ENCODE data around the gene HDAC4.
"Not testable (repeated sequence)": the region's sequence is repeated elsewhere in the genome, so short reads cannot be mapped to it uniquely, and the experiment has no call there.

The HDAC4 gene

DNA sequence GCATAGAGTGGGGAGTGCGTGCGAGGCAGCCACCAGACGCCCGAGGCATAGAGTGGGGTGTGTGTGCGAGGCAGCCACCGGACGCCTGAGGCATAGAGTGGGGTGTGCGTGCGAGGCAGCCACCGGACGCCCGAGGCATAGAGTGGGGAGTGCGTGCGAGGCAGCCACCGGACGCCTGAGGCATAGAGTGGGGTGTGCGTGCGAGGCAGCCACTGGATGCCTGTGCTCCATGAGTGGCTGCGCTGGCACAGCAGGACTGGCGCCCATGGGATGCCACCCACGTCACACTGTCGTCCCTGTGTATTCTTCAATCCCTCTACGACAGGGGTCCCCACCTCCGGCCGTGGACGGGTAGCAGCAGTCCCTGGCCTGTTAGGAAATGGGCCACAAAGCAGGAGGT, 221.9 kb downstream of the HDAC4 start:
- no peak overlapping the region for H3K4me3 ChIP-seq (ENCODE audit: low read length)
- TF ChIP-seq, protein P1, sequence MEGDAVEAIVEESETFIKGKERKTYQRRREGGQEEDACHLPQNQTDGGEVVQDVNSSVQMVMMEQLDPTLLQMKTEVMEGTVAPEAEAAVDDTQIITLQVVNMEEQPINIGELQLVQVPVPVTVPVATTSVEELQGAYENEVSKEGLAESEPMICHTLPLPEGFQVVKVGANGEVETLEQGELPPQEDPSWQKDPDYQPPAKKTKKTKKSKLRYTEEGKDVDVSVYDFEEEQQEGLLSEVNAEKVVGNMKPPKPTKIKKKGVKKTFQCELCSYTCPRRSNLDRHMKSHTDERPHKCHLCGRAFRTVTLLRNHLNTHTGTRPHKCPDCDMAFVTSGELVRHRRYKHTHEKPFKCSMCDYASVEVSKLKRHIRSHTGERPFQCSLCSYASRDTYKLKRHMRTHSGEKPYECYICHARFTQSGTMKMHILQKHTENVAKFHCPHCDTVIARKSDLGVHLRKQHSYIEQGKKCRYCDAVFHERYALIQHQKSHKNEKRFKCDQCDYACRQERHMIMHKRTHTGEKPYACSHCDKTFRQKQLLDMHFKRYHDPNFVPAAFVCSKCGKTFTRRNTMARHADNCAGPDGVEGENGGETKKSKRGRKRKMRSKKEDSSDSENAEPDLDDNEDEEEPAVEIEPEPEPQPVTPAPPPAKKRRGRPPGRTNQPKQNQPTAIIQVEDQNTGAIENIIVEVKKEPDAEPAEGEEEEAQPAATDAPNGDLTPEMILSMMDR (conservative IDR thresholded peaks at IDR 0.05; ENCODE audit: low read length) = no peak
- DNase-seq (ENCODE audit: low read depth) = no peak

DNA sequence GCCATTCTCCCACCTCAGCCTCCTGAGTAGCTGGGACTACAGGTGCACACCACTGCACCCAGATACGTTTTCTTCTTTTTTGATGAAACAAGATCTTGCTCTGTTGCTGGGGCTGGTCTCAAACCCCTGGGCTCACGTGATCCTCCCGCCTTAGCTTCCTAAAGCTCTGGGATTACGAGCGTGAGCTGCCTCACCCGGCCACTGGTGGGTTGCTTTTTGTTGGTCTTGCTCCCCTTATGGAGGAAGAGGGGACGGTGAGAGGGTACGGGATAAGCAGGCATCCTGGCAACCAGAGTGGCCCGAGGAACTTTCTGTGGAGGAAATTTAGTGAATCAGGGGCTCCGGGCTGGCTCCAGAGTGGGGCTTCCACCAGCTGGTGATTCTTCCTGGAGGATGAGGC, 222.3 kb downstream of the HDAC4 start:
- TF ChIP-seq, protein P1 (conservative IDR thresholded peaks at IDR 0.05; ENCODE audit: low read length) = no peak
- no peak overlapping the region for H3K4me3 ChIP-seq (ENCODE audit: low read length)
- DNase-seq (ENCODE audit: low read depth) = no peak

DNA sequence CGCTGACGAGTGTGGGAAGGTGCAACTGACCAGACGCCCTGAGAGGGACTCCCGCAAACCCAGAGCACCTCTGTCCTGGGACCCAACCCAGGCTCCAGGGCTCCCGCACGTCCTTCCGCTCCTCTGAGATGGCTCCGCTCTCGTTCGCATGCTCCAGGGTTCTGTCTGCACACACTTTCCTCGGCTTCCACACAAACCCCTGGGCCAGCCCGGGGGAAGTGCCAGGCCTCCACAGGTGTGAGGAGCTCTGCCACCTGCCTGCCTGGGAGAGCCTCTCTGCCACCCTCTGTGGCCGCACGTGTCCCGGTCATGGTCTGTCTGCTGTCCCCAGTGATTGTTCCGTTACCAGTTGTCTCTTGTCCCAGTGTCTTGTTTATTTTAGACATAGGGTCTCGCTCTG, 222.9 kb downstream of the HDAC4 start:
- TF ChIP-seq, protein P1 (conservative IDR thresholded peaks at IDR 0.05; ENCODE audit: low read length) = no peak
- no peak overlapping the region for H3K4me3 ChIP-seq (ENCODE audit: low read length)
- no peak for DNase-seq (ENCODE audit: low read depth)

DNA sequence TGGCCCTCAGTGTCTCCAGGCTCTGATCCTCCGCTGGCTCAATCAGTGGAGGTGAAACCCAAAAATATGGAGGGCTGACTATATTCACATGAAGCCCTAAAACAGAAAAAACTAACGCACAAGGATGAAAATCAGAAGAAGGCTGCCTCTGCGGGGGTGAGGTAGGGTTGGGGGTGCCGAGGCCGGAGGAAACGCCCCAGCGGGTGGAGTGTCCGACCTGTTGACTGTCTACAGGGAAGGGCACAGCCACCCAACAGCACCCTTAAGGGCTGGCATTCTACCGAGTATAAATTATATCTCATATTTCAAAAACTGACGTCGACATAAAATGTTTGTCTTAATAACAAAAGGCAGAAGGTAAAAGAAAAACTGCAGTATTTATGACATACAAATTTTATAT, 223.5 kb downstream of the HDAC4 start:
- H3K4me3 ChIP-seq (ENCODE audit: low read length) = no peak overlapping the region
- DNase-seq (ENCODE audit: low read depth) = no peak
- TF ChIP-seq, protein P1 (conservative IDR thresholded peaks at IDR 0.05; ENCODE audit: low read length) = no peak

DNA sequence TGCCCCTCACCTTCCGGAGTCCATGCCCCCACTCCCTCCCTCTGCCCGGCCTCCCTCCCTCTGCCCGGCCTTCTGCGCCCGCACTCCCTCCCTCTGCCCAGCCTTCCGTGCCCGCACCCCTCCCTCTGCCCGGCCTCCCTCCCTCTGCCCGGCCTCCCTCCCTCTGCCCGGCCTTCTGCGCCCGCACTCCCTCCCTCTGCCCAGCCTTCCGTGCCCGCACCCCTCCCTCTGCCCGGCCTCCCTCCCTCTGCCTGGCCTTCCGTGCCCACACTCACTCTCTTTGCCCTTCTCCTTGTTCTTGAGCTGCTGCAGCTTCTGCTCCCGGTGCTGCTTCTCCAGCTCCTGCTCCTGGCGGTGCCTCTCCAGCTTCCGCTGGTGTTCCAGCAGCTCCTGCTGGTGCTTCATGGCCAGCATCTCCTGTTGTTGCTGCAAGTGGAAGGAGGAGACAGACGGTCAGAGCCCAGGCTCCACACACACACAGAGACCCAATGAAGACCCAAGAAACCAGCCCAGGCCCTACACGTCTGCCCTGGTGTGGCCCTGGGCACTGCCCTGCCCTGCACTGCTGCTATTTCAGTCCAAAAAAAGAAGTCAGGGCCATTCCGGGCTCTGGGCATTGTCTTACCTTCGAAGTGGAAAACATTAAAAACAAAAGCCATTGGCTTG, 224.5 kb downstream of the HDAC4 start:
- DNase-seq (ENCODE audit: low read depth); H3K4me3 ChIP-seq (ENCODE audit: low read length): not testable (repeated sequence)

DNA sequence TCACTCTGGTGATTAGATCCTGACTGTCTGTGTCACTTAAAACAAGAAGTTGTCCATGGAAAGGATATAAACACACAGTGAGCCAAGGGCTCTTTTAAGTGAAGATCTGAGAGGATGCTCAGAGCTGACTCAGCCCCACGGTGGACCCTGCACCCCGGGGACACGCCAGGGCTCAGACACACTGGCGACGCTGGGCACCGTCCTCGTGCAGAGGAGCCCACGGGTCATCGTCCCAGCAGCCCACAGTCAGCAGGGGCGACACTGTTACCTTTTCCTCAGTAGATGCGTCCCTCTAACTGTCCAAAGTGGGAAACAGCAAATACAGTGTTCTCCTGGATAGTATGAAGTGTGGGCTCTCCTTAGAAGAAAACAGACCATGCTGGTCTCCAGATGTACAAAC, 225.6 kb downstream of the HDAC4 start:
- H3K4me3 ChIP-seq (ENCODE audit: low read length) = no peak overlapping the region
- TF ChIP-seq, protein P1 (conservative IDR thresholded peaks at IDR 0.05; ENCODE audit: low read length) = no peak
- DNase-seq (ENCODE audit: low read depth) = no peak

DNA sequence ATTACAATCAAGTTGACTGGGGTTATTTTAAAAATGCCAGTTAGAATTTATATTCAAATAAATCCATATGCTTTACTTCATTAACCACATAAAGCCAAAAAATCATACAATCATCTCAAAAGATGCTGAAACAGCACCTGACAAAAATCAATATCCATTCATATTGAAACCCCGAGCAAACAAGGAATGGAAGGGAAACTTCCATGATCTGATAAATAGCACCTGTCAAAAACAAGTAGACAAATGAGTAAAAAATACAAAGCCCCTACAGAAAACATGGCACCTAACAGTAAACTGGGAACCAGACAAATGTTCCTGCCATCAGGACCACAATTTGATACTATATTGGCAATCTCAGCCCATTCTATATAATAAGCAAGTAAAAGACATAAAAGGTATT, 227.5 kb downstream of the HDAC4 start:
- DNase-seq (ENCODE audit: low read depth) = no peak
- TF ChIP-seq, protein P1 (conservative IDR thresholded peaks at IDR 0.05; ENCODE audit: low read length) = no peak
- no peak overlapping the region for H3K4me3 ChIP-seq (ENCODE audit: low read length)

DNA sequence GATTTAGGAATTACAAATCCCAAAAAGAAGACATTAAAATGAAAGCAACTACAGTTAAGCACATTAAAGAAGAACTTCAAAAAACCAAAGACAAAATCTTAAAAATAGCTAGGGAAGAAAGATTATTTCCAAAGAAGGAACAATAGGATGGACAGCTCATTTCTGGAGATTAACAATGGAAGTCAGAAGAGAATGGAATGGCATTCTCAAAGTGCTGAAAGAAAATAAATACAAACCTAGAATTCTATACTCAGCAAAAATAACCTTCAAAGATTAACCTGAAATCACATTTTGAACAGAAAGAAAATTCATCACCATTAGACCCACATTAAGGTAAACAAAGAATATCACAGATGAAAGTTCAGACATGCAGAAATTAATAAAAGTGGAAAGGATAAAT, 229.2 kb downstream of the HDAC4 start:
- TF ChIP-seq, protein P1 (conservative IDR thresholded peaks at IDR 0.05; ENCODE audit: low read length) = no peak
- DNase-seq (ENCODE audit: low read depth) = no peak
- no peak overlapping the region for H3K4me3 ChIP-seq (ENCODE audit: low read length)
